SU-DHL-6 (cell line): Measurements from ENCODE around the gene FOXK2.

Source experiments
- H2AFZ ChIP-seq: fragments of 200-600 bp; sonication (generic); 2 replicates; pipeline ENCODE4 v1.6.1; 2014; ENCODE audit warnings: low read depth, mild to moderate bottlenecking, moderate library complexity, mixed read lengths, antibody characterized with exemption, low read length; ENCODE audit not compliant: severe bottlenecking
- H3F3A ChIP-seq: fragments of 200-600 bp; shearing (Covaris generic); 2 replicates; pipeline ENCODE4 v1.6.0; 2016; ENCODE audit warnings: antibody characterized with exemption, mild to moderate bottlenecking; ENCODE audit not compliant: insufficient read depth
- H3K27ac ChIP-seq: fragments of 200-600 bp; sonication (generic); 2 replicates; pipeline ENCODE4 v1.5.1; 2016; ENCODE audit warnings: low read depth, mild to moderate bottlenecking, low read length, moderate library complexity, mixed read lengths
- H3K27me3 ChIP-seq: fragments of 200-600 bp; sonication (generic), shearing (Covaris generic); 2 replicates; pipeline ENCODE4 v1.6.0; 2014; ENCODE audit warnings: mild to moderate bottlenecking, low read length
- H3K36me3 ChIP-seq: fragments of 200-600 bp; sonication (generic); 2 replicates; pipeline ENCODE4 v1.6.1; 2014; ENCODE audit warnings: mild to moderate bottlenecking, low read length, mixed read lengths
- H3K4me2 ChIP-seq: fragments of 300-600, 200-600 bp; shearing (Covaris generic), sonication (generic); 2 replicates; pipeline ENCODE4 v1.6.0; 2014; ENCODE audit warnings: low read length, low read depth, mild to moderate bottlenecking; ENCODE audit not compliant: poor library complexity, severe bottlenecking
- H3K4me3 ChIP-seq: fragments of 200-600 bp; sonication (generic); 2 replicates; pipeline ENCODE4 v1.5.1; 2014; ENCODE audit warnings: antibody characterized with exemption, low read length, mild to moderate bottlenecking, mixed read lengths; ENCODE audit not compliant: insufficient read depth, poor library complexity, severe bottlenecking
- H3K79me2 ChIP-seq: fragments of 200-600 bp; sonication (generic); 2 replicates; pipeline ENCODE4 v1.6.1; 2014; ENCODE audit warnings: mild to moderate bottlenecking, low read length, moderate library complexity; ENCODE audit not compliant: insufficient read depth
- H3K9ac ChIP-seq: fragments of 200-600 bp; sonication (generic); 2 replicates; pipeline ENCODE4 v1.7.0; 2014; ENCODE audit warnings: mild to moderate bottlenecking, low read length
- H3K9me2 ChIP-seq: fragments of 200-600 bp; sonication (generic); replicated peaks from 2 replicates; pipeline ENCODE4 v1.6.1; 2014; ENCODE audit warnings: low read length; ENCODE audit not compliant: insufficient read depth
- H3K9me3 ChIP-seq: fragments of 200-600 bp; sonication (generic); 2 replicates; pipeline ENCODE4 v1.6.1; 2014; ENCODE audit warnings: low read length, mixed read lengths; ENCODE audit not compliant: insufficient read depth
- H4K20me1 ChIP-seq: fragments of 200-600 bp; sonication (generic); 2 replicates; pipeline ENCODE4 v1.6.1; 2014; ENCODE audit warnings: low read depth, mild to moderate bottlenecking, antibody characterized with exemption, low read length, moderate library complexity, mixed read lengths
- EZH2phosphoT487 ChIP-seq: fragments of 200-600 bp; sonication (generic), shearing (Covaris generic); conservative IDR thresholded peaks from 2 replicates; pipeline ENCODE4 v1.6.1; 2018; ENCODE audit warnings: mild to moderate bottlenecking, antibody characterized with exemption, low read length, moderate library complexity, mixed read lengths
- TF ChIP-seq, protein P1 (sequence below): fragments of 200-600 bp; sonication (generic); IDR thresholded peaks from one replicate; pipeline ENCODE4 v1.5.1; 2017; ENCODE audit warnings: antibody characterized with exemption, mild to moderate bottlenecking, low read length, moderate library complexity; ENCODE audit not compliant: insufficient read depth, poor library complexity, severe bottlenecking

FOXK2 gene

DNA sequence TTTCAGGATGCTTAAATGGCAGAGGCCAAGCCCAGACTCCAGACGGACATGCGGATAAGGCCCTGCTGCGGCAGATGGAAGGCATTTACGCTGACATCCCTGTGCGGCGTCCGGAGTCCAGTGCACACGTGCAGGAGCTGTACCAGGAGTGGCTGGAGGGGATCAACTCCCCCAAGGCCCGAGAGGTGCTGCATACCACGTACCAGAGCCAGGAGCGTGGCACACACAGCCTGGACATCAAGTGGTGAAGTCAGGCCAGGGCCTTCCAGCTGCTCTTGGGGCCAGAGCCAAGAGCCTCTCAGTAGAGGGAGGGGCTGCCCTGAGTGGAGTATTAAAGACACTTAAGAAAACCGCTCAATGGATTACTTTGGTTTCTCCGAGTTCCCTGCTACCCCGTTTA is 31.6 kb upstream of the FOXK2 start:
- H4K20me1 ChIP-seq, result no peaks in the 10 kb centered on the region
- H3K9ac ChIP-seq, result no peak overlapping the region
- no peak overlapping the region for H3K27ac ChIP-seq
- H3F3A ChIP-seq, result no peaks in the 10 kb centered on the region
- no peaks in the 10 kb centered on the region for H3K9me2 ChIP-seq
- peaks cover 2% of the 10 kb centered on the region; the same call in 1 of the 2 replicates for H3K36me3 ChIP-seq
- H3K27me3 ChIP-seq, result no peaks in the 10 kb centered on the region
- no peak overlapping the region for H2AFZ ChIP-seq
- H3K79me2 ChIP-seq, result no peaks in the 10 kb centered on the region
- H3K9me3 ChIP-seq, result no peaks in the 10 kb centered on the region
- H3K4me3 ChIP-seq, result no peak overlapping the region
- no peak overlapping the region for H3K4me2 ChIP-seq
- TF ChIP-seq, protein P1, sequence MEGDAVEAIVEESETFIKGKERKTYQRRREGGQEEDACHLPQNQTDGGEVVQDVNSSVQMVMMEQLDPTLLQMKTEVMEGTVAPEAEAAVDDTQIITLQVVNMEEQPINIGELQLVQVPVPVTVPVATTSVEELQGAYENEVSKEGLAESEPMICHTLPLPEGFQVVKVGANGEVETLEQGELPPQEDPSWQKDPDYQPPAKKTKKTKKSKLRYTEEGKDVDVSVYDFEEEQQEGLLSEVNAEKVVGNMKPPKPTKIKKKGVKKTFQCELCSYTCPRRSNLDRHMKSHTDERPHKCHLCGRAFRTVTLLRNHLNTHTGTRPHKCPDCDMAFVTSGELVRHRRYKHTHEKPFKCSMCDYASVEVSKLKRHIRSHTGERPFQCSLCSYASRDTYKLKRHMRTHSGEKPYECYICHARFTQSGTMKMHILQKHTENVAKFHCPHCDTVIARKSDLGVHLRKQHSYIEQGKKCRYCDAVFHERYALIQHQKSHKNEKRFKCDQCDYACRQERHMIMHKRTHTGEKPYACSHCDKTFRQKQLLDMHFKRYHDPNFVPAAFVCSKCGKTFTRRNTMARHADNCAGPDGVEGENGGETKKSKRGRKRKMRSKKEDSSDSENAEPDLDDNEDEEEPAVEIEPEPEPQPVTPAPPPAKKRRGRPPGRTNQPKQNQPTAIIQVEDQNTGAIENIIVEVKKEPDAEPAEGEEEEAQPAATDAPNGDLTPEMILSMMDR, result no peak
- no peak for TF ChIP-seq EZH2phosphoT487

DNA sequence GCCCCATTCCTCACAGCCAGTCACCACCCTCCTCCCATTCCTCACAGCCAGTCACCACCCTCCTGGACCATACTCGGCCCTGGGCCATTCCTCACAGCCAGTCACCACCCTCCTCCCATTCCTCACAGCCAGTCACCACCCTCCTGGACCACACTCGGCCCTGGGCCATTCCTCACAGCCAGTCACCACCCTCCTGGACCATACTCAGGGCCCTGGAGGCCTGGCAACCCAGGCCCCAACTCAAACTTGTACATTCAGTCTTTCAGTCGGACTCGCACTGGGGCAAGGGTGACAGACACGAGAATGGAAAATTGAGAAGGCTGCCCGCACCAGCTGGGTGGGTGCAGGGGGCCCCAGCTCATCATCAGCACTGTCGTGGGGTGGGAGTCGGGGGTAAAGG is 30.4 kb upstream of the FOXK2 start:
- H3K4me3 ChIP-seq, result no peak overlapping the region
- H3F3A ChIP-seq, result peaks cover 4% of the 10 kb centered on the region; the same call in 1 of the 2 replicates
- no peaks in the 10 kb centered on the region for H3K9me2 ChIP-seq
- no peaks in the 10 kb centered on the region for H3K27me3 ChIP-seq
- H3K27ac ChIP-seq, result no peak overlapping the region
- H3K36me3 ChIP-seq, result no peaks in the 10 kb centered on the region
- TF ChIP-seq, protein P1, result no peak
- no peak for TF ChIP-seq EZH2phosphoT487
- no peak overlapping the region for H3K4me2 ChIP-seq
- no peaks in the 10 kb centered on the region for H4K20me1 ChIP-seq
- no peak overlapping the region for H3K9ac ChIP-seq
- H2AFZ ChIP-seq, result no peak overlapping the region
- no peaks in the 10 kb centered on the region for H3K79me2 ChIP-seq
- H3K9me3 ChIP-seq, result no peaks in the 10 kb centered on the region

DNA sequence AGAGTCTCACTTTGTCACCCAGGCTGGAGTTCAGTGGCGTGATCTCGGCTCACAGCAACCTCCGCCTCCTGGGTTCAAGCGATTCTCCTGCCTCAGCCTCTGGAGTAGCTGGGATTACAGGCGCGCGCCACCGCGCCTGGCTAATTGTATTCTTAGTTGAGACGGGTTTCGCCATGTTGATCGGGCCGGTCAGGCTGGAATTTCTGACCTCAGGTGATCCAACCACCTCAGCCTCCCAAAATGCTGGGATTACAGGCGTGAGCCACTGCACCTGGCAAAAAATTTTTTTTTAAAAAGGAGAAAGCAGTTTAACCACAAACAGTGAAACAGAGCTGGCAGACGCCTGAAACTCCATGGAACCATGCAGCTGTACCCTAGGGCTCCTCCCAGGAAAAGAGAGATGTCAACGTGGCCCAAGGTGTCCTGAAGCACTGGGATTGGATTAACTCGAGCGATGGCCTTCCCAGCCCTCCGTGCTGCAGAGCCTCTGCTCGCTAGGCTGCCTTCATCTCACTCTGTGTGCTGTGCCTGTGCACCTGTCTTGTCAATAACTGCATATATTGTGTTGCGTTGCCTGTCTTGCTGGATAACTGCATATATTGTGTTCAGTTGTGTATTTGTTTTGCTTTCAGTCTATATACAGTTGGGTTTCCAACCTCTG is 29.6 kb upstream of the FOXK2 start:
- H3K79me2 ChIP-seq, result no peaks in the 10 kb centered on the region
- no peaks in the 10 kb centered on the region for H4K20me1 ChIP-seq
- H3K27me3 ChIP-seq, result no peaks in the 10 kb centered on the region
- H3K36me3 ChIP-seq, result no peaks in the 10 kb centered on the region
- no peak overlapping the region for H3K9ac ChIP-seq
- H3K9me2 ChIP-seq, result no peaks in the 10 kb centered on the region
- TF ChIP-seq EZH2phosphoT487, result no peak
- TF ChIP-seq, protein P1, result no peak
- H3K27ac ChIP-seq, result no peak overlapping the region
- no peak overlapping the region for H3K4me2 ChIP-seq
- H3K9me3 ChIP-seq, result no peaks in the 10 kb centered on the region
- H2AFZ ChIP-seq, result no peak overlapping the region
- peaks cover 8% of the 10 kb centered on the region; the same call in 1 of the 2 replicates for H3F3A ChIP-seq
- H3K4me3 ChIP-seq, result no peak overlapping the region
